Measurements from ENCODE around the gene LGALS3.

Gene LGALS3

GRCh38 chr14:55131370-55132137 is 2.5 kb downstream of the LGALS3 start:
- no peak for DNase-seq

- no peak for DNase-seq
These were observed 4.4 kb downstream of the LGALS3 start for GRCh38 chr14:55133416-55133815.

- no peak for DNase-seq
These were observed 7.2 kb downstream of the LGALS3 start for GRCh38 chr14:55136241-55136640.

GRCh38 chr14:55136885-55137786 is 8.1 kb downstream of the LGALS3 start:
- DNase-seq, result no peak

- no peak for DNase-seq
These were observed 9.0 kb downstream of the LGALS3 start for GRCh38 chr14:55138091-55138490.

GRCh38 chr14:55139141-55139540 is 10.1 kb downstream of the LGALS3 start:
- DNase-seq, result no peak

- DNase-seq, result no peak
These were observed 10.9 kb downstream of the LGALS3 start for GRCh38 chr14:55139696-55140509.

- DNase-seq, result no peak
These were observed 12.8 kb downstream of the LGALS3 start for GRCh38 chr14:55141825-55142224.

- DNase-seq, result no peak
These were observed 13.4 kb downstream of the LGALS3 start for GRCh38 chr14:55142466-55142865.

- DNase-seq, result no peak
These were observed 17.4 kb downstream of the LGALS3 start for GRCh38 chr14:55146425-55146824.

GRCh38 chr14:55151601-55152000 is 22.5 kb downstream of the LGALS3 start:
- no peak for DNase-seq

- no peak for DNase-seq
These were observed 23.2 kb downstream of the LGALS3 start for GRCh38 chr14:55152052-55152753.

GRCh38 chr14:55153951-55154350 is 24.9 kb downstream of the LGALS3 start:
- DNase-seq, result no peak

GRCh38 chr14:55157080-55157479 is 28.0 kb downstream of the LGALS3 start:
- DNase-seq, result no peak

- DNase-seq, result no peak
These were observed 29.4 kb downstream of the LGALS3 start for GRCh38 chr14:55158412-55158811.

GRCh38 chr14:55160989-55161388 is 31.9 kb downstream of the LGALS3 start:
- no peak for DNase-seq

GRCh38 chr14:55170526-55170925 is 41.5 kb downstream of the LGALS3 start:
- no peak for DNase-seq

- no peak for DNase-seq
These were observed 51.0 kb downstream of the LGALS3 start for GRCh38 chr14:55180006-55180405.

- no peak for DNase-seq
These were observed 51.4 kb downstream of the LGALS3 start for GRCh38 chr14:55180434-55180833.

GRCh38 chr14:55188686-55189295 is 59.7 kb downstream of the LGALS3 start:
- DNase-seq, result no peak

- DNase-seq, result no peak
These were observed 61.8 kb downstream of the LGALS3 start for GRCh38 chr14:55190906-55191202.

Data from cerebellar nuclear complex (tissue), 1 donor.